ENCODE data around the gene LAPTM5. TPM values are rescaled to one million over a fixed set of nuclear protein-coding genes. Genes with fewer than 3 reads are reported as not detected.

Gene LAPTM5
- total RNA-seq, 1 experiment from 2014 or later: not detected

- ChIA-PET CTCF (no interaction called here), POLR2A (ENCODE audit: low non-redundant PET) (no interaction called here)
- Histone ChIP-seq H3K4me3 (ENCODE audit: low read depth, low read length, poor library complexity, severe bottlenecking) (no peak overlapping the region), H3K27me3 (replicated peaks; ENCODE audit: insufficient read depth, low read depth, low read length, poor library complexity) (no peaks in the 10 kb centered on the region), H3K4me1 (ENCODE audit: insufficient read depth, low read length, poor library complexity, severe bottlenecking) (peaks cover 4% of the 10 kb centered on the region), H3K27ac (ENCODE audit: low read depth, low read length, poor library complexity, severe bottlenecking) (no peak overlapping the region), H3K36me3 (ENCODE audit: insufficient read depth, low read length, poor library complexity, severe bottlenecking) (no peaks in the 10 kb centered on the region), H3K9me3 (ENCODE audit: low read depth, low read length, poor library complexity, severe bottlenecking) (peaks cover 7% of the 10 kb centered on the region)
- no peak for TF ChIP-seq EZH2 (IDR thresholded peaks at IDR 0.05; ENCODE audit: borderline replicate concordance, low read depth, low read length, poor library complexity, severe bottlenecking)
- no peak for TF ChIP-seq CTCF (conservative IDR thresholded peaks at IDR 0.05; ENCODE audit: low read depth, low read length)
- intact Hi-C loops (cut with micrococcal nuclease; ENCODE audit: unreplicated experiment): no loop called here
- no TSS peak for BruUV-seq (replicated peaks)
- no peak for DNase-seq (ENCODE audit: low spot score)
Measured at GRCh38 chr1:30712583-30712982, 45.0 kb downstream of the LAPTM5 start.

DNA sequence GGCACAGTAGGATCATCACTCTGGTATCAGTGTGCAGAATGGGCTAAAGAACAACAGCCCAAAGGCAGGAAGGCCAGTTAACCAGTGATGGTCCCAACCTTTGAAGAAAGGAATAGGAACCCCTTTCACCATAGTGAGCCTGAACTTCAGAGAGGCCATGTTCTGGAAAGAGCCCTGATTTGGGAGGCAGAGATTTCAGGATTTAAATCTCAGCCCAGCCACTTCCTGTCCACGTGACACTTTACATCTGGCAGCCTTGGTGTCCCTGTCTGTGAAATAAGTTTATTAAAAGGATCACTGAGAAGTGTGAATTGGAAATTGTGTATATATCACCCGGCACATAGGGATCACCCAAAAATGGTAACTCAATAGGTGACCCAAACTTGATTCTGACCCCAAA is 47.2 kb downstream of the LAPTM5 start:
- CTCF ChIA-PET: no interaction called here
- H3K4me1 ChIP-seq (ENCODE audit: insufficient read depth, low read length, poor library complexity, severe bottlenecking): peaks cover 10% of the 10 kb centered on the region
- POLR2A ChIA-PET (ENCODE audit: low non-redundant PET): no interaction called here
- H3K27me3 ChIP-seq (replicated peaks; ENCODE audit: insufficient read depth, low read depth, low read length, poor library complexity): no peaks in the 10 kb centered on the region
- no TSS peak for BruUV-seq (replicated peaks)
- no peak overlapping the region for H3K27ac ChIP-seq (ENCODE audit: low read depth, low read length, poor library complexity, severe bottlenecking)
- no peak overlapping the region for H3K4me3 ChIP-seq (ENCODE audit: low read depth, low read length, poor library complexity, severe bottlenecking)
- H3K36me3 ChIP-seq (ENCODE audit: insufficient read depth, low read length, poor library complexity, severe bottlenecking): no peaks in the 10 kb centered on the region
- intact Hi-C loops (cut with micrococcal nuclease; ENCODE audit: unreplicated experiment): no loop called here
- H3K9me3 ChIP-seq (ENCODE audit: low read depth, low read length, poor library complexity, severe bottlenecking): peaks cover 4% of the 10 kb centered on the region
- no peak for DNase-seq (ENCODE audit: low spot score)
- no peak for TF ChIP-seq CTCF (conservative IDR thresholded peaks at IDR 0.05; ENCODE audit: low read depth, low read length)
- no peak for TF ChIP-seq EZH2 (IDR thresholded peaks at IDR 0.05; ENCODE audit: borderline replicate concordance, low read depth, low read length, poor library complexity, severe bottlenecking)

GRCh38 chr1:30708361-30708728 is 49.2 kb downstream of the LAPTM5 start:
- H3K9me3 ChIP-seq (ENCODE audit: low read depth, low read length, poor library complexity, severe bottlenecking): no peaks in the 10 kb centered on the region
- TF ChIP-seq EZH2 (IDR thresholded peaks at IDR 0.05; ENCODE audit: borderline replicate concordance, low read depth, low read length, poor library complexity, severe bottlenecking) (no peak), CTCF (conservative IDR thresholded peaks at IDR 0.05; ENCODE audit: low read depth, low read length) (no peak)
- no peak for DNase-seq (ENCODE audit: low spot score)
- no peak overlapping the region for H3K27ac ChIP-seq (ENCODE audit: low read depth, low read length, poor library complexity, severe bottlenecking)
- BruUV-seq (replicated peaks): no TSS peak
- intact Hi-C loops (cut with micrococcal nuclease; ENCODE audit: unreplicated experiment): loop anchor here (2.0 to 10.0 kb wide), 8 partner anchors 274 to 1472 kb away; partner anchors contain the start of gene PTPRU
- no peak overlapping the region for H3K4me3 ChIP-seq (ENCODE audit: low read depth, low read length, poor library complexity, severe bottlenecking)
- peaks cover 10% of the 10 kb centered on the region for H3K4me1 ChIP-seq (ENCODE audit: insufficient read depth, low read length, poor library complexity, severe bottlenecking)
- ChIA-PET CTCF (interaction anchor here (0.6 to 1.1 kb wide), 7 partner anchors 11 to 1463 kb away, joined by 3 to 4 read pairs (median 4); no protein-coding TSS in a partner anchor), POLR2A (ENCODE audit: low non-redundant PET) (no interaction called here)
- no peaks in the 10 kb centered on the region for H3K27me3 ChIP-seq (replicated peaks; ENCODE audit: insufficient read depth, low read depth, low read length, poor library complexity)
- no peaks in the 10 kb centered on the region for H3K36me3 ChIP-seq (ENCODE audit: insufficient read depth, low read length, poor library complexity, severe bottlenecking)

Data from A673 (cell line).